Liver (tissue), 9 donors: ENCODE data around the gene LMAN2. TPM values are rescaled to one million over a fixed set of nuclear protein-coding genes. Genes with fewer than 3 reads are reported as not detected.

Source experiments
- DNase-seq: peaks from one replicate; pipeline ENCODE4 v3.0.0-alpha.2; 2017; ENCODE audit warnings: low spot score
- H3K27ac ChIP-seq, 2 donors: one replicate each; pipeline ENCODE4 v1.7.0; 2013; ENCODE audit warnings: inconsistent platforms in 2 of 2, low read length in 2 of 2, control low read depth in 1 of 2, low read depth in 1 of 2, mild to moderate bottlenecking in 1 of 2
- H3K27me3 ChIP-seq, 4 donors: one replicate each; pipeline versions ENCODE4 v1.6.1 to v1.7.0; 2013; ENCODE audit warnings: low read length in 3 of 4, inconsistent platforms in 1 of 4, mild to moderate bottlenecking in 1 of 4, moderate library complexity in 1 of 4; ENCODE audit not compliant: control insufficient read depth in 4 of 4, insufficient read depth in 4 of 4
- H3K36me3 ChIP-seq, 4 donors: one replicate each; pipeline versions ENCODE4 v1.6.1 to v1.7.0; 2013; ENCODE audit warnings: low read length in 3 of 4, mild to moderate bottlenecking in 3 of 4, low read depth in 1 of 4, moderate library complexity in 1 of 4; ENCODE audit not compliant: control insufficient read depth in 4 of 4, insufficient read depth in 3 of 4
- H3K4me1 ChIP-seq, 4 donors: one replicate each; pipeline versions ENCODE4 v1.6.1 to v1.7.0; 2013; ENCODE audit warnings: low read length in 3 of 4, mild to moderate bottlenecking in 3 of 4, moderate library complexity in 1 of 4; ENCODE audit not compliant: control insufficient read depth in 4 of 4, insufficient read depth in 4 of 4
- H3K4me3 ChIP-seq, 3 donors: one replicate each; pipeline versions ENCODE4 v1.6.1 to v1.7.0; 2013; ENCODE audit warnings: low read length in 3 of 3, control low read depth in 1 of 3, low read depth in 1 of 3, mild to moderate bottlenecking in 1 of 3
- H3K9ac ChIP-seq, 2 donors: one replicate each; pipeline ENCODE4 v1.7.0; 2013; ENCODE audit warnings: low read length in 2 of 2, mild to moderate bottlenecking in 2 of 2, moderate library complexity in 2 of 2, control low read depth in 1 of 2, low read depth in 1 of 2
- H3K9me3 ChIP-seq, 4 donors: one replicate each; pipeline versions ENCODE4 v1.6.1 to v1.7.0; 2013; ENCODE audit warnings: low read length in 3 of 4; ENCODE audit not compliant: control insufficient read depth in 4 of 4
- CTCF ChIP-seq: fragments of 150-350 bp; IDR thresholded peaks from 2 replicates; pipeline ENCODE4 v1.5.1; 2017; ENCODE audit warnings: improper control_type of control experiment, low read depth, low read length; ENCODE audit not compliant: missing input control
- EGR1 ChIP-seq, 2 donors: IDR thresholded peaks; 2 replicates each; pipeline ENCODE4 v1.6.1; 2016 to 2018; ENCODE audit warnings: antibody characterized with exemption in 2 of 2, low read depth in 2 of 2
- FOXA2 ChIP-seq: IDR thresholded peaks from 2 replicates; pipeline ENCODE4 v1.6.1; 2016; ENCODE audit warnings: antibody characterized with exemption
- GABPA ChIP-seq, 2 donors: IDR thresholded peaks in 1 of 2; conservative IDR thresholded peaks in 1 of 2; 2 replicates each; pipeline ENCODE4 v1.6.1; 2016; ENCODE audit warnings: antibody characterized with exemption in 2 of 2, mild to moderate bottlenecking in 1 of 2, moderate library complexity in 1 of 2
- JUND ChIP-seq, 2 donors: IDR thresholded peaks; 2 replicates each; pipeline ENCODE4 v1.6.1; 2016; ENCODE audit warnings: antibody characterized with exemption in 2 of 2
- MAX ChIP-seq: IDR thresholded peaks from 2 replicates; pipeline ENCODE4 v1.6.1; 2016; ENCODE audit warnings: antibody characterized with exemption
- RAD21 ChIP-seq, 2 donors: IDR thresholded peaks; 2 replicates each; pipeline ENCODE4 v1.6.1; 2016; ENCODE audit warnings: antibody characterized with exemption in 2 of 2, mild to moderate bottlenecking in 2 of 2
- REST ChIP-seq: IDR thresholded peaks from 2 replicates; pipeline ENCODE4 v1.6.1; 2016; ENCODE audit warnings: antibody characterized with exemption, mild to moderate bottlenecking
- RXRA ChIP-seq, 2 donors: IDR thresholded peaks; 2 replicates each; pipeline ENCODE4 v1.6.1; 2017 to 2018; ENCODE audit warnings: antibody characterized with exemption in 2 of 2, mild to moderate bottlenecking in 1 of 2
- WGBS: extraction: QIAGEN DNeasy Blood & Tissue Kit; methylation state at CpG from one replicate; pipeline ENCODE4 v1.1.7; 2013; 5-methylcytosine and 5-hydroxymethylcytosine counted together
- polyA plus RNA-seq, 2 donors: library from polyadenylated mRNA; stranded (reverse) in 1 of 2; unstranded in 1 of 2; fragments of 200-250 nt in 1 of 2; fragments of >200 nt in 1 of 2; fragmentation: Nextera tagmentation in 1 of 2; extraction: Ambion mirVana in 1 of 2; gene quantifications; one replicate each; pipeline versions ENCODE4 v1.2.1 to v1.2.3, GENCODE V29; 2013 to 2015
- total RNA-seq, 2 donors: library from RNA; depleted of rRNA; stranded (reverse); fragments of >200 nt; gene quantifications; one replicate each; pipeline ENCODE4 v1.2.3, GENCODE V29; 2014
- donor health status: healthy.
- donor health status: healthy.
- donor health status: healthy.
- donor health status: healthy.
- donor health status: healthy.

LMAN2 gene
- total and polyA plus RNA-seq, 4 donors = 243 to 478 (median 364) TPM

GRCh38 chr5:177309351-177310191 is 41.9 kb downstream of the LMAN2 start:
- H3K9me3 ChIP-seq = no peaks in the 10 kb centered on the region
- H3K36me3 ChIP-seq = peaks cover 6 to 16% (median 11%) of the 10 kb centered on the region in 4 donors
- no peak overlapping the region for H3K9ac ChIP-seq
- H3K4me1 ChIP-seq = peaks cover 10 to 31% (median 21%) of the 10 kb centered on the region in 4 donors
- no peak overlapping the region for H3K27ac ChIP-seq
- peak; percentile 80 for DNase-seq
- TF ChIP-seq JUND (IDR thresholded peaks at IDR 0.05) = no peak
- TF ChIP-seq FOXA2 = no peak
- TF ChIP-seq RXRA (IDR thresholded peaks at IDR 0.05) = no peak
- no peak for TF ChIP-seq REST
- TF ChIP-seq RAD21 (IDR thresholded peaks at IDR 0.05) = peak; percentile 68 to 82
- peak; percentile 79 for TF ChIP-seq CTCF
- no peaks in the 10 kb centered on the region for H3K27me3 ChIP-seq
- H3K4me3 ChIP-seq = no peak overlapping the region
- 72% methylated on average over 10 of the region's 10 CpGs for WGBS

- WGBS = 94% methylated on average over 11 of the region's 11 CpGs
- no peak overlapping the region for H3K9ac ChIP-seq
- no peak for DNase-seq
- TF ChIP-seq MAX (no peak), CTCF (no peak), FOXA2 (no peak), GABPA (IDR thresholded peaks at IDR 0.05 in 1 of 2, conservative IDR thresholded peaks at IDR 0.05 in 1 of 2) (no peak), EGR1 (IDR thresholded peaks at IDR 0.05; ENCODE audit: low read depth in 2 of 2) (no peak)
- H3K27me3 ChIP-seq = no peaks in the 10 kb centered on the region
- H3K27ac ChIP-seq = no peak overlapping the region
- no peaks in the 10 kb centered on the region for H3K9me3 ChIP-seq
- H3K4me3 ChIP-seq = no peak overlapping the region
- peaks cover 6 to 16% (median 11%) of the 10 kb centered on the region in 4 donors for H3K36me3 ChIP-seq
- H3K4me1 ChIP-seq = peaks cover 10 to 37% (median 25%) of the 10 kb centered on the region in 4 donors
These were observed 42.7 kb downstream of the LMAN2 start for GRCh38 chr5:177308740-177309139.
